Measurements from ENCODE around the gene CELSR1.

The CELSR1 gene

GRCh38 chr22:46551321-46551720 lies 13.9 kb upstream of the CELSR1 start:
- DNase-seq = no peak

GRCh38 chr22:46549971-46550641 lies 12.7 kb upstream of the CELSR1 start:
- no peak for DNase-seq

- DNase-seq = no peak
Measured at GRCh38 chr22:46549563-46549840, 12.1 kb upstream of the CELSR1 start.

- DNase-seq = peak; percentile 43
Measured at GRCh38 chr22:46547883-46548244, 10.4 kb upstream of the CELSR1 start.

GRCh38 chr22:46547179-46547882 lies 9.9 kb upstream of the CELSR1 start:
- peak; percentile 57 for DNase-seq

- DNase-seq = no peak
Measured at GRCh38 chr22:46546466-46547178, 9.2 kb upstream of the CELSR1 start.

- DNase-seq = no peak
Measured at GRCh38 chr22:46545086-46545792, 7.8 kb upstream of the CELSR1 start.

GRCh38 chr22:46542011-46542985 lies 4.9 kb upstream of the CELSR1 start:
- peak; percentile 39 for DNase-seq

- no peak for DNase-seq
Measured at GRCh38 chr22:46541536-46541935, 4.1 kb upstream of the CELSR1 start.

- no peak for DNase-seq
Measured at GRCh38 chr22:46540874-46541273, 3.5 kb upstream of the CELSR1 start.

- DNase-seq = no peak
Measured at GRCh38 chr22:46539169-46539568, 1.7 kb upstream of the CELSR1 start.

GRCh38 chr22:46538814-46539160 lies 1.4 kb upstream of the CELSR1 start:
- DNase-seq = peak; percentile 18

GRCh38 chr22:46537946-46538813 lies 760 bp upstream of the CELSR1 start:
- DNase-seq = no peak

GRCh38 chr22:46536537-46537224 lies 739 bp downstream of the CELSR1 start:
- DNase-seq = no peak

GRCh38 chr22:46535876-46536536 lies 1.4 kb downstream of the CELSR1 start:
- no peak for DNase-seq

GRCh38 chr22:46534901-46535630 lies 2.4 kb downstream of the CELSR1 start:
- DNase-seq = no peak

GRCh38 chr22:46534177-46534776 lies 3.1 kb downstream of the CELSR1 start:
- no peak for DNase-seq

- DNase-seq = no peak
Measured at GRCh38 chr22:46533070-46533833, 4.2 kb downstream of the CELSR1 start.
